DOHH2 (cell line): Measurements from ENCODE around the gene TRIM67.

Experiments
- CTCF ChIP-seq: fragments of 200-600 bp; sonication (generic); IDR thresholded peaks from one replicate; pipeline ENCODE4 v1.5.1; 2014; ENCODE audit warnings: antibody characterized with exemption, mild to moderate bottlenecking, low read depth, low read length; ENCODE audit not compliant: poor library complexity, severe bottlenecking
- EZH2phosphoT487 ChIP-seq: fragments of 200-600 bp; sonication (generic); IDR thresholded peaks from 2 replicates; pipeline ENCODE4 v1.6.1; 2017; ENCODE audit warnings: borderline replicate concordance, mild to moderate bottlenecking, antibody characterized with exemption, low read length, moderate library complexity, mixed read lengths

DNA sequence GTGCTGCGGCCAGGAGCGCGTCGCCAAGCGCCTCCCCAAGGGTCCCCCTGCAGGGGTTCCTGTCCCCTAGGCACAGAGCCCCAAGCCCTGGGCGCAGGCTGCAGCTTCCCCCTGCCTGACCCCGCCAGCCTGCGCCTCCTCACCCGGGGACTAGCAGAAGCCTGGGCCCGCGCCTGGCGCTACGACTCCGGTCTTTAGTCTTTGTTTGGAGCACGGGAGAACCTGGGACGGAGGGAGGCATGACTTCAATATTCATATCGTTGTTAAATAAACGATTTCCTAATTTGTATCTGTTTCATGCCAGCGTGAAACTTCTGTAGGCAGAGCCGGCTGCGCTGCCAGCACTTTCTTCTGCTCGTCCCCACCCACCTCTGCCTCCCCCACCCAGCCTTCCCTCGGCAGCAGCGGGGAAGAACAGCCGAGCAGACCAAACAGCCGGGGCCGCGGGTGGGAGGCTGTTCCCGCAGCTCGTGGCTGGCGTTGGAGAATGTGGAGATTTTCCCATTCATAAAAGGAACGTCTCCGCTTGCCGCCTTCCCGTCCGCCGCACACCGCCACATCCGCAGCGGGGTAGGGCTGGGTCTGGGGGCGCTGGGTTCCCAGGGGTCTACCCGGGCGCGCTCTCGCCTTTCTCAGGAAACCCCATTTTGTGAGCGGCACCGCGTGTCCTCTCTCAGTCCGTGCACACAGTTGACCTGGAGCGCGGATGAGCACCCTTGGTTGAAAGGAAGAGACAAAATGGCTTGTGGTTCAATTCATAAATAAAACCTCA, 777 bp upstream of the TRIM67 start:
- TF ChIP-seq CTCF (no peak), EZH2phosphoT487 (no peak)
